HepG2 (cell line): Measurements from ENCODE around the gene WDR31. TPM values are rescaled to one million over a fixed set of nuclear protein-coding genes. Genes with fewer than 3 reads are reported as not detected.
A peak's percentile ranks its signal among the peaks of the same experiment; 100 is the strongest.

Experiments used
- ASH2L ChIP-seq: fragments of 300-600, 200-600 bp; sonication (generic); IDR thresholded peaks from 2 replicates; pipeline ENCODE4 v1.7.0; 2017; ENCODE audit warnings: low read depth, mild to moderate bottlenecking, moderate library complexity, mixed read lengths, low read length; ENCODE audit not compliant: insufficient read length
- ELF3 ChIP-seq: IDR thresholded peaks from 2 replicates; pipeline ENCODE4 v1.6.1; 2016; ENCODE audit warnings: missing genetic modification reagents, missing compliant biosample characterization
- GABPA ChIP-seq, 2 experiments: IDR thresholded peaks; 2 replicates each; pipeline ENCODE4 v1.6.1; 2011 to 2016; ENCODE audit warnings: low read depth in 2 of 2, low read length in 1 of 2, missing biosample characterization in 1 of 2, missing genetic modification characterization in 1 of 2
- GATAD1 ChIP-seq: IDR thresholded peaks from 2 replicates; pipeline ENCODE4 v1.6.1; 2016; ENCODE audit warnings: missing genetic modification reagents, missing compliant biosample characterization
- KDM5A ChIP-seq: fragments of 200-600 bp; sonication (generic); IDR thresholded peaks from 2 replicates; pipeline ENCODE4 v1.7.0; 2018; ENCODE audit warnings: antibody characterized with exemption, mild to moderate bottlenecking, low read length, borderline replicate concordance
- KLF16 ChIP-seq, 2 experiments: sonication (generic) in 1 of 2; formaldehyde crosslinking in 1 of 2; IDR thresholded peaks; 2 replicates each; pipeline versions ENCODE4 v1.6.1 to v1.8.0; 2016 to 2023; ENCODE audit warnings: missing genetic modification reagents in 2 of 2, missing compliant biosample characterization in 1 of 2
- POLR2AphosphoS2 ChIP-seq: IDR thresholded peaks from 2 replicates; pipeline ENCODE4 v1.6.1; 2011; ENCODE audit warnings: low read depth, low read length, improper control_type of control experiment
- PPARG ChIP-seq: conservative IDR thresholded peaks from 2 replicates; pipeline ENCODE4 v1.6.1; 2016; ENCODE audit warnings: missing biosample characterization, missing genetic modification reagents
- RAD21 ChIP-seq: fragments of 450-650 bp; formaldehyde crosslinking; IDR thresholded peaks from 2 replicates; pipeline ENCODE4 v1.5.0; 2020; ENCODE audit warnings: mild to moderate bottlenecking
- RXRB ChIP-seq: IDR thresholded peaks from 2 replicates; pipeline ENCODE4 v1.6.1; 2016; ENCODE audit warnings: borderline replicate concordance, missing genetic modification reagents, missing compliant biosample characterization
- SRF ChIP-seq: IDR thresholded peaks from 2 replicates; pipeline ENCODE4 v1.6.1; 2011; ENCODE audit warnings: mild to moderate bottlenecking, low read depth, low read length, moderate library complexity
- U2AF2 ChIP-seq: fragments of 200-400 bp; formaldehyde crosslinking; IDR thresholded peaks from 2 replicates; pipeline ENCODE4 v1.6.1; 2017; ENCODE audit warnings: low read depth, mild to moderate bottlenecking, low read length
- ZFP37 ChIP-seq: sonication (generic); formaldehyde crosslinking; IDR thresholded peaks from 2 replicates; pipeline ENCODE4 v1.4.0; 2020; ENCODE audit warnings: missing genetic modification reagents, borderline replicate concordance
- ZMAT3 ChIP-seq: sonication (generic); formaldehyde crosslinking; conservative IDR thresholded peaks from 2 replicates; pipeline ENCODE4 v1.7.0; 2021; ENCODE audit warnings: missing genetic modification reagents
- ZNF674 ChIP-seq: sonication (generic); formaldehyde crosslinking; IDR thresholded peaks from 2 replicates; pipeline ENCODE4 v1.5.0; 2020; ENCODE audit warnings: low read depth, mild to moderate bottlenecking, missing genetic modification reagents
- ZNF879 ChIP-seq: sonication (generic); formaldehyde crosslinking; IDR thresholded peaks from 2 replicates; pipeline ENCODE4 v1.8.1; 2023; ENCODE audit warnings: missing genetic modification reagents
- polyA plus RNA-seq, 8 experiments: library from polyadenylated mRNA; depleted of rRNA in 3 of 8; stranded (reverse) in 7 of 8; unstranded in 1 of 8; fragments of >200 nt; fragmentation: Illumina TruSeq in 4 of 8; extraction: Trizol in 4 of 8; gene quantifications; 2 replicates each; pipeline versions ENCODE4 v1.2.1 to v1.2.3, GENCODE V29; 2011 to 2016; ENCODE audit warnings: low read depth in 4 of 8, missing spikeins in 1 of 8, mixed read lengths in 1 of 8; ENCODE audit not compliant: insufficient read depth in 1 of 8
- total RNA-seq, 5 experiments: library from RNA; depleted of rRNA; stranded (reverse); fragments of >200 nt; fragmentation: Illumina TruSeq; extraction: Trizol; gene quantifications; 2 replicates each; pipeline ENCODE4 v1.2.3, GENCODE V29; 2016; ENCODE audit warnings: low read depth in 1 of 5
- TF ChIP-seq, protein P1 (sequence below): sonication (generic); formaldehyde crosslinking; IDR thresholded peaks from 2 replicates; pipeline ENCODE4 v1.5.1; 2020; ENCODE audit warnings: mild to moderate bottlenecking, missing genetic modification reagents, moderate library complexity
- TF ChIP-seq, protein P2 (sequence below): sonication (generic); formaldehyde crosslinking; IDR thresholded peaks from 2 replicates; pipeline ENCODE4 v1.8.0; 2022; ENCODE audit warnings: low read depth, missing genetic modification reagents
- TF ChIP-seq, protein P3 (sequence below), 2 experiments: sonication (generic) in 1 of 2; formaldehyde crosslinking in 1 of 2; IDR thresholded peaks; 2 replicates each; pipeline versions ENCODE4 v1.4.0 to v1.6.1; 2018 to 2020; ENCODE audit warnings: missing genetic modification reagents in 2 of 2, borderline replicate concordance in 1 of 2, low read depth in 1 of 2, mild to moderate bottlenecking in 1 of 2, missing biosample characterization in 1 of 2
- TF ChIP-seq, protein P4 (sequence below): sonication (generic); formaldehyde crosslinking; IDR thresholded peaks from 2 replicates; pipeline ENCODE4 v1.5.0; 2020; ENCODE audit warnings: mild to moderate bottlenecking, missing genetic modification reagents, moderate library complexity

The WDR31 gene
- total and polyA plus RNA-seq, 2 of the 13 experiments (the other 11 are each of a cell fraction or from before 2014, with no cell fraction given): 0.33 to 1.7 TPM

DNA sequence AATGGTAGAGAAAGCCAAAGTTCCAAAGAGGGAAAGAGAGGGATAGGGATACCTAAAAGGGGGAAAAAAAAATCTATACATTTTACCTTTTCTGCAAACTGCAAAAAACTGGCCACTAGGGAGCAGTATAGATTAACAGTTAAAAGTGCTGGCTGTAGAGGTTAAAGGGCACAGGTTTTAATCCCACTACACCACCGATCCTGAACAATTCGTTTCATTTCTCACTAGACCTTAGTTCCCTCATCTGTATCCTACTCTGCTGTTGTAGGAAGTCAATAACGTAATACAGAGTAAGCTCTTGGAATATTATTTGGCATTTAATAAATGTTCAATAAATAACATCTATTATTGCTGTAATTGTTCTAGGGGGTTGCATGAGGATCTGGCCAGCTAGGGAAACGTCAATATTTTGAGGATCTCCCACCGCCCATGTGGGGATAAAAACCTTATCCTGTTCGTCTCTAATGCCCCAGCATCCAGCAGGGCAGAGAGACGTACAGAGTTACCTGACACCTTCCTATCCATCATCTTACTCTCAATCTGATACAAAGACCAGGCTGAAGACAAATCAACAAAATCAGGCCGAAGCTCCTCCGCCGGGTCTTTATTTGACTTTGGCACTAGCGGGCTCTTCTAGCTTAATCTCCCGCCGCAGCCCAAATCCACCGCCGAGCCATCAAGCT lies 65.5 kb downstream of the WDR31 start (continued):
- no peak for TF ChIP-seq ASH2L
- TF ChIP-seq ZMAT3 (CRISPR knock-in tag): peak; percentile 54; the same call in 1 of the 2 replicates
- TF ChIP-seq POLR2AphosphoS2: no peak
- no peak for TF ChIP-seq GABPA (IDR thresholded peaks at IDR 0.05; ENCODE audit: low read depth, low read length)
- TF ChIP-seq GABPA (CRISPR knock-in tag; IDR thresholded peaks at IDR 0.05; ENCODE audit: low read depth): peak; percentile 46; the same call in 1 of the 2 replicates
- TF ChIP-seq ELF3 (CRISPR knock-in tag): peak; percentile 34; the same call in 1 of the 2 replicates
- no peak for TF ChIP-seq ZFP37 (CRISPR knock-in tag)
- peak; percentile 62; the same call in 1 of the 2 replicates for TF ChIP-seq KDM5A
- peak; percentile 32; the same call in 1 of the 2 replicates for TF ChIP-seq RXRB (CRISPR knock-in tag)
- peak; percentile 31; the same call in 1 of the 2 replicates for TF ChIP-seq ZNF879 (CRISPR knock-in tag)
- TF ChIP-seq ZNF674 (CRISPR knock-in tag): no peak
- TF ChIP-seq PPARG (CRISPR knock-in tag): peak; percentile 70
- 0 out of 2 replicates have a peak, but pooled peaks have one; percentile 27 for TF ChIP-seq GATAD1 (CRISPR knock-in tag)
- TF ChIP-seq, protein P1, sequence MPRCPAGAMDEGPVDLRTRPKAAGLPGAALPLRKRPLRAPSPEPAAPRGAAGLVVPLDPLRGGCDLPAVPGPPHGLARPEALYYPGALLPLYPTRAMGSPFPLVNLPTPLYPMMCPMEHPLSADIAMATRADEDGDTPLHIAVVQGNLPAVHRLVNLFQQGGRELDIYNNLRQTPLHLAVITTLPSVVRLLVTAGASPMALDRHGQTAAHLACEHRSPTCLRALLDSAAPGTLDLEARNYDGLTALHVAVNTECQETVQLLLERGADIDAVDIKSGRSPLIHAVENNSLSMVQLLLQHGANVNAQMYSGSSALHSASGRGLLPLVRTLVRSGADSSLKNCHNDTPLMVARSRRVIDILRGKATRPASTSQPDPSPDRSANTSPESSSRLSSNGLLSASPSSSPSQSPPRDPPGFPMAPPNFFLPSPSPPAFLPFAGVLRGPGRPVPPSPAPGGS (CRISPR knock-in tag): 0 out of 2 replicates have a peak, but pooled peaks have one; percentile 24
- TF ChIP-seq, protein P2, sequence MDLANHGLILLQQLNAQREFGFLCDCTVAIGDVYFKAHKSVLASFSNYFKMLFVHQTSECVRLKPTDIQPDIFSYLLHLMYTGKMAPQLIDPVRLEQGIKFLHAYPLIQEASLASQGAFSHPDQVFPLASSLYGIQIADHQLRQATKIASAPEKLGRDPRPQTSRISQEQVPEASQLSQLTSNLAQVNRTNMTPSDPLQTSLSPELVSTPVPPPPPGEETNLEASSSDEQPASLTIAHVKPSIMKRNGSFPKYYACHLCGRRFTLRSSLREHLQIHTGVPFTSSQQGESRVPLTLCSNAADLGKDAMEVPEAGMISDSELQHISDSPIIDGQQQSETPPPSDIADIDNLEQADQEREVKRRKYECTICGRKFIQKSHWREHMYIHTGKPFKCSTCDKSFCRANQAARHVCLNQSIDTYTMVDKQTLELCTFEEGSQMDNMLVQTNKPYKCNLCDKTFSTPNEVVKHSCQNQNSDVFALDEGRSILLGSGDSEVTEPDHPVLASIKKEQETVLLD (CRISPR knock-in tag): no peak
- peak in 1 of 2 experiments; percentile 36; a peak in 1 of 4 replicates for TF ChIP-seq KLF16 (CRISPR knock-in tag; IDR thresholded peaks at IDR 0.05)
- TF ChIP-seq RAD21 (CRISPR knock-in tag): peak; percentile 38; the same call in 1 of the 2 replicates
- TF ChIP-seq, protein P3, sequence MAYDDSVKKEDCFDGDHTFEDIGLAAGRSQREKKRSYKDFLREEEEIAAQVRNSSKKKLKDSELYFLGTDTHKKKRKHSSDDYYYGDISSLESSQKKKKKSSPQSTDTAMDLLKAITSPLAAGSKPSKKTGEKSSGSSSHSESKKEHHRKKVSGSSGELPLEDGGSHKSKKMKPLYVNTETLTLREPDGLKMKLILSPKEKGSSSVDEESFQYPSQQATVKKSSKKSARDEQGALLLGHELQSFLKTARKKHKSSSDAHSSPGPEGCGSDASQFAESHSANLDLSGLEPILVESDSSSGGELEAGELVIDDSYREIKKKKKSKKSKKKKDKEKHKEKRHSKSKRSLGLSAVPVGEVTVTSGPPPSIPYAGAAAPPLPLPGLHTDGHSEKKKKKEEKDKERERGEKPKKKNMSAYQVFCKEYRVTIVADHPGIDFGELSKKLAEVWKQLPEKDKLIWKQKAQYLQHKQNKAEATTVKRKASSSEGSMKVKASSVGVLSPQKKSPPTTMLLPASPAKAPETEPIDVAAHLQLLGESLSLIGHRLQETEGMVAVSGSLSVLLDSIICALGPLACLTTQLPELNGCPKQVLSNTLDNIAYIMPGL (CRISPR knock-in tag; IDR thresholded peaks at IDR 0.05; ENCODE audit: borderline replicate concordance in 1 of 2, low read depth in 1 of 2): peak in 1 of 2 experiments; percentile 24; a peak in 1 of 4 replicates
- no peak for TF ChIP-seq U2AF2
- TF ChIP-seq, protein P4, sequence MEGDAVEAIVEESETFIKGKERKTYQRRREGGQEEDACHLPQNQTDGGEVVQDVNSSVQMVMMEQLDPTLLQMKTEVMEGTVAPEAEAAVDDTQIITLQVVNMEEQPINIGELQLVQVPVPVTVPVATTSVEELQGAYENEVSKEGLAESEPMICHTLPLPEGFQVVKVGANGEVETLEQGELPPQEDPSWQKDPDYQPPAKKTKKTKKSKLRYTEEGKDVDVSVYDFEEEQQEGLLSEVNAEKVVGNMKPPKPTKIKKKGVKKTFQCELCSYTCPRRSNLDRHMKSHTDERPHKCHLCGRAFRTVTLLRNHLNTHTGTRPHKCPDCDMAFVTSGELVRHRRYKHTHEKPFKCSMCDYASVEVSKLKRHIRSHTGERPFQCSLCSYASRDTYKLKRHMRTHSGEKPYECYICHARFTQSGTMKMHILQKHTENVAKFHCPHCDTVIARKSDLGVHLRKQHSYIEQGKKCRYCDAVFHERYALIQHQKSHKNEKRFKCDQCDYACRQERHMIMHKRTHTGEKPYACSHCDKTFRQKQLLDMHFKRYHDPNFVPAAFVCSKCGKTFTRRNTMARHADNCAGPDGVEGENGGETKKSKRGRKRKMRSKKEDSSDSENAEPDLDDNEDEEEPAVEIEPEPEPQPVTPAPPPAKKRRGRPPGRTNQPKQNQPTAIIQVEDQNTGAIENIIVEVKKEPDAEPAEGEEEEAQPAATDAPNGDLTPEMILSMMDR (CRISPR knock-in tag): peak; percentile 70
- TF ChIP-seq SRF: peak; percentile 27; the same call in 1 of the 2 replicates
